ENCODE measurements around the gene CNEP1R1.

Gene CNEP1R1, protein sequence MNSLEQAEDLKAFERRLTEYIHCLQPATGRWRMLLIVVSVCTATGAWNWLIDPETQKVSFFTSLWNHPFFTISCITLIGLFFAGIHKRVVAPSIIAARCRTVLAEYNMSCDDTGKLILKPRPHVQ

DNA sequence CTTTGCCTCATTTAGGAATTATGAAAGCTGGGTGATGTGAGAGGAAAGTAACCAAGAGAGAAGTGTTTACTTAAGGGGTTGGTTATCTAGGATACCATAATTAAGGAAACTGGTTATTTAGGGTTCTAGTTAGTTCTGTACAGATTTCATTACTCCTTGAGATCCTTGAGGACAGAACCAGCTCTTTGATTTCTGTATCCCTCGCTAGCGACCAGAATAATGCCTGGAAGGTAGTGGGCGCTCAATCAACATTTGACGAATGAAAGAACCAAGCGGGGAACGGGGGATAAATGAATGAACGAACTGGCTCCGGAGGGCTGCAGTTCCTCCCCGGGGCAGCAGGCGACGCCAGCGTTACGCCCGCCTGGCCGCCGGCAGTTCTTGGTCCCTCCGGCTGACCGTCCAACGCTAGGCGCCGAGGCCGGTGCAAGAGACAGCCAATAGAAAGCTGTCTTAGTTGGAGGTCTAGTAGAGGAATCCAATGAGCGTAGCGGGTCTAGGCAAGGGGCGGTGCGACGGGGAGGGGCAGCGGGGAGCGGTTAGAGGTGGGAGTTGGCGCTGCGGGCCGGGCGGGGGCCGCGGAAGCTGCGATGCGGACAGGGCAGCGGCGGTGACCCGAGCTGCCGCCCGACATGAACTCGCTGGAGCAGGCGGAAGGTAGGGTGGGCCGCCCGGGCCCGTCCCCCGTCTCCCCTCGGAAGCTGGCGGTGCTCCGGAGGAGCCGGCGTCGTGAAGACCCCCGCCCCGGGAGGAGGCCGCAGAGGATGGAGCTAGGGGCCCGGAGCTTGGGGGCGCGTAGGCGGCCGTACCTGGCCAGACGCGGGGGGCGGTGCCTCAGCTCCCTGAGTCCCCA lies at the start of gene CNEP1R1:
TSS of gene CNEP1R1 (plus strand) at position 542 of the 853 bp plus-strand sequence. CDS start at position 633, 91 bp downstream.
- peak within 1 kb of the TSS; percentile 84 for H3K9ac ChIP-seq (ENCODE audit: low read depth, low read length)
- H3K4me1 ChIP-seq (ENCODE audit: insufficient read depth, low read length), result no peaks in the 10 kb centered on the region
- no peaks in the 10 kb centered on the region for H3K36me3 ChIP-seq (ENCODE audit: insufficient read depth, low read length)
- no peaks in the 10 kb centered on the region for H3K9me3 ChIP-seq (ENCODE audit: control insufficient read depth, insufficient read depth, low read length)

DNA sequence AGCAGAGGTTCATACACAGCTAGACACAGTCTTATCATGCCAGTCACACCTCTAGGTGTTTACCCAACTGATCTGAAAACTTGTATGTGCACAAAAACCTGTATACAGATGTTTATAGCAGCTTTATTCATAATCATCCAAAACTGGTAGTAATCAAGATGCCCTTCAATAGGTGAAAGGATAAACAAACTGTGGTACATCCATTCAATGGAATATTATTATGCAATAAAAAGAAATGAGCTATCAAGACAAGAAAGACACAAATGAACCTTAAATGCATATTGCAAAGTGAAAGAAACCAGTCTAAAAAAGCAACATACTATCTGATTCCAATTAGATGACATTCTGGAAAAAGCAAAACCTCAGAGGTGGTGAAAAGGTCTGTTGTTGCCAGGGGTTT lies 47.6 kb upstream of the CNEP1R1 start:
- Histone ChIP-seq H3K4me1 (ENCODE audit: insufficient read depth, low read length) (0 out of 2 replicates have a peak, but pooled peaks cover 4% of the 10 kb centered on the region), H3K9me3 (ENCODE audit: control insufficient read depth, insufficient read depth, low read length) (no peaks in the 10 kb centered on the region), H3K36me3 (ENCODE audit: insufficient read depth, low read length) (no peaks in the 10 kb centered on the region), H3K9ac (ENCODE audit: low read depth, low read length) (no peak overlapping the region)

DNA sequence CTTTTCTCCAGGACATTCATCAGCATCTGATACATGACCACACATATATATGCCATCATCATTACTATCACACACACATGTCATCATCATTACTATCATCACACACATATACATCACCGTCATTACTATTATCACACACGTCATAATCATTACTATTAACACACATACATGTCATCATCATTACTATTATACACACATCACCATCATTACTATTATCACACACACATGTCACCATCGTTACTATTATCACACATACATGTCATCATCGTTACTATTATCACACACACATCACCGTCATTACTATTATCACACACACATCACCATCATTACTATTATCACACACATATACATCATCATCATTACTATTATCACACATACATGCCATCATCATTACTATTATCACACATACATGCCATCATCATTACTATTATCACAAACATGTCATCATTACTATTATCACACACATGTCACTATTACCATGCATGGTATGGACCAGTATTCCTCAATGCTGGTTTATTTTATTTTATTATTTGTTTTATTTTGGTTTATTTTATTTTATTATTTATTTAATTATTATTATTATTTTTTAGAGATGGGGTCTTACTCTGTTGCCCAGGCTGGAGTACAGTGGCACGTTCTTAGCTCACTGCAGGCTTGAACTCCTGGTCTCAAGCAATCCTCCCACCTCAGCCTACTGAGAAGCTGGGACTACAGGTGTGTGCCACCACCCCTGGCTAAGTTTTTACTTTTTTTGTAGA lies 46.3 kb upstream of the CNEP1R1 start:
- H3K9me3 ChIP-seq (ENCODE audit: control insufficient read depth, insufficient read depth, low read length), result no peaks in the 10 kb centered on the region
- no peaks in the 10 kb centered on the region for H3K36me3 ChIP-seq (ENCODE audit: insufficient read depth, low read length)
- 0 out of 2 replicates have a peak, but pooled peaks cover 4% of the 10 kb centered on the region for H3K4me1 ChIP-seq (ENCODE audit: insufficient read depth, low read length)
- no peak overlapping the region for H3K9ac ChIP-seq (ENCODE audit: low read depth, low read length)

DNA sequence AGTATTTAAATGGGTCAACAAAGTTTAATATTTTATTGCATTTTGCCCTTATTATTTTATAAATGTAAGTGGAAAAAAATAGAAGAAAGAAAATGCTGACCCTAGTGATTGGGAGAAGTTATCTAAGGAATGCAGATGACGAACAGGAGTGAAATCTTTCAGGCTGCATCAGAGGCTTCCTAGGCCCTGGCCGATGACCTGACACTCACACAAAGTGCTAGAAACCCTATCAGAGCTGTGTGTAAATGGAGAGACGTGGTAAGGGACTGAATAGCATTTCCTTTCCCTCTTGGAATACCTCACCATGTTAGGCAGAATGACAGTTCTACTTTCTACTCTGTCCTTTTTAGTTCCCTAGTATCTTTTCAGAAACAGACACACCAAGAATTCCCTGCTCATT lies 44.9 kb upstream of the CNEP1R1 start:
- 0 out of 2 replicates have a peak, but pooled peaks cover 4% of the 10 kb centered on the region for H3K4me1 ChIP-seq (ENCODE audit: insufficient read depth, low read length)
- H3K9ac ChIP-seq (ENCODE audit: low read depth, low read length), result no peak overlapping the region
- H3K9me3 ChIP-seq (ENCODE audit: control insufficient read depth, insufficient read depth, low read length), result no peaks in the 10 kb centered on the region
- no peaks in the 10 kb centered on the region for H3K36me3 ChIP-seq (ENCODE audit: insufficient read depth, low read length)

DNA sequence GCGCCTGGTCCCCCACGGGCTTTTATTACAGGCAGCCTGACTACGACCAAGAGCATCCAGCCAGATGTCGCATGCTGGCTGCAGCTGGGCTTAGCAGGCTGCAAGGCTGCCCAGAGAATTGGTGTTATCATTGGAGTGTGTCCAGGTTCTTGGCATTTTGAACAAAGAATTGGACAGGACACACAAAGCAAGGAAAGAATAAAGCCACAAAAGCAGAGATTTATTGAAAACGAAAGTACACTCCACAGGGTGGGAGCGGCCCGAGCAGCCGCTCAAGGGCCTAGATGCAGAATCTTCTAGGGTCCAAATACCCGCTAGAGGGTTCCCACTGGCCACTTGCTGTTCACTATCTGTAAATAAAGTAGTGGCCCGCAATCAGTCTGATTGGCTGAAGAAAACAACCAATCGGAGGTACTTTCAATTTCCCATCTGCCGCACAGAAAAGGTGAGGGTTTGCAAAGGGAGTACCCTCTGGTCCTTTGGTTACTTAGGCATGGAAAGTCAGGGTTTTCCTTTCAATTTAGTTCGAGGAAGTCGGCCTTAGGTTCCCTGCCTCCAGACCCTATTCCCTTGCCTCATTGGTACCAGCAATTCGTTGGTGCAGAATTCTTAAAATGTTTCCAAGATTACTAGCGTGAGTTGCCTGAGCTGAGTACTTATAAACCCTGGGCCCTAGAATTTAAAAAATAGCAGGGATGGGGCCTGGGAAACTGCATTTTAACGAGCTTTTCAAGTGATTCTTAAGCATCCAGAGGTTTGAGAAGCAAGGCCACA lies 38.5 kb upstream of the CNEP1R1 start:
- no peaks in the 10 kb centered on the region for H3K9me3 ChIP-seq (ENCODE audit: control insufficient read depth, insufficient read depth, low read length)
- no peaks in the 10 kb centered on the region for H3K4me1 ChIP-seq (ENCODE audit: insufficient read depth, low read length)
- no peak overlapping the region for H3K9ac ChIP-seq (ENCODE audit: low read depth, low read length)
- H3K36me3 ChIP-seq (ENCODE audit: insufficient read depth, low read length), result no peaks in the 10 kb centered on the region

DNA sequence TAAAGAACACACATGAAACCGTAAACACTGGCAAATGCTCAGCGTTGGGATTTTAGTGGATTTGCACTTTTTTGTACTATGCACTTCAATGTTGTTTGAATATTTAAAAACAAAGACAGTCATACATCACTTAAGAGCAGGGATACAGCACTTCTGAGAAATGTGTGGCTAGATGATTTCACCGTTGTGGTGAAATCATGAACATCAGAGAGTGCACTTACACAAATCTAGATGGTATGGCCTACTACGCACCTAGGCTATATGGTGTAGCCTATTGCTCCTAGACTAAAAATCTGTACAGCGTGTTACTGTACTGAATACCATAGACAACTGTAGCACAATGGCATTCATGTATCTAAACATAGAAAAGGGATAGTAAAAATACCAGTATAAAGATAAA lies 37.6 kb upstream of the CNEP1R1 start:
- H3K9me3 ChIP-seq (ENCODE audit: control insufficient read depth, insufficient read depth, low read length), result no peaks in the 10 kb centered on the region
- no peaks in the 10 kb centered on the region for H3K36me3 ChIP-seq (ENCODE audit: insufficient read depth, low read length)
- no peaks in the 10 kb centered on the region for H3K4me1 ChIP-seq (ENCODE audit: insufficient read depth, low read length)
- H3K9ac ChIP-seq (ENCODE audit: low read depth, low read length), result no peak overlapping the region

DNA sequence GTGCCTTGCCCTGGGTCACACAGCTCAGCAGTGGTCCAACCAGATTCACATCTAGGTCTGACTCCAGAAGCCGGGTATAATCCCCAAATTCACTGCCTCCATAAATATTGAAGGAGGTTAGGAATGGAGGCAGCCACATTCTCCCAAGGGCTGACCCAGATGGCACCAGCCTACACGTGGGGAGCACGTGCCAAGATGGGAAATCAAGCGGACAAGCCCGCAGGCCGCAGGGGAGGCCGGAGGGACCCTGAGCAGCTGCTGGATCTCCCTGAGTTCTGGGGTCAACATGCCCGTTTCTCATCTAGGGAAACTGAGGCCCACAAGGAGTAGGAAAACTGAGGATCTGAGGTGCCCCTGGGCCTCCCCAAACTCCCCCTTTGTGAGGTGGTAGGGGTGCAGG lies 32.2 kb upstream of the CNEP1R1 start:
- Histone ChIP-seq H3K36me3 (ENCODE audit: insufficient read depth, low read length) (no peaks in the 10 kb centered on the region), H3K9me3 (ENCODE audit: control insufficient read depth, insufficient read depth, low read length) (0 out of 2 replicates have a peak, but pooled peaks cover under 1% of the 10 kb centered on the region), H3K9ac (ENCODE audit: low read depth, low read length) (no peak overlapping the region), H3K4me1 (ENCODE audit: insufficient read depth, low read length) (no peaks in the 10 kb centered on the region)

DNA sequence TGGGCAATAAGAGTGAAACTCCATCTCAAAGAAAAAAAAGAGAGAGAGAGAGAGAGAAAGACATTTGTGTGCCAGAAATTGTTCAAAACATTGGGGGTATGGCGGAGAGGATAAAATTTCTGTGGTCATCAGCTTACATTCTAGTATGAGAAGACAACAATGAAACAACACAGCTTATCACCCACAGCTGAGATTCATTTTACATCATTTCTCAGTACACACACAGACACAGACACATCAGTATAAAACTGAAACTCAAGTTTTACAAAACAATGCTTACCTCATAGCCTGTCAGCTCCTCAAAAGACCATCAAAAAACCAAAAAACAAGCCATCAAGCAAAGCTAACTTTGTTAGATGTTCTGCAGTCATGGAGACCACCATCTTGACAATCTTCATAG lies 31.4 kb upstream of the CNEP1R1 start:
- Histone ChIP-seq H3K9ac (ENCODE audit: low read depth, low read length) (no peak overlapping the region), H3K9me3 (ENCODE audit: control insufficient read depth, insufficient read depth, low read length) (0 out of 2 replicates have a peak, but pooled peaks cover 2% of the 10 kb centered on the region), H3K4me1 (ENCODE audit: insufficient read depth, low read length) (no peaks in the 10 kb centered on the region), H3K36me3 (ENCODE audit: insufficient read depth, low read length) (no peaks in the 10 kb centered on the region)

DNA sequence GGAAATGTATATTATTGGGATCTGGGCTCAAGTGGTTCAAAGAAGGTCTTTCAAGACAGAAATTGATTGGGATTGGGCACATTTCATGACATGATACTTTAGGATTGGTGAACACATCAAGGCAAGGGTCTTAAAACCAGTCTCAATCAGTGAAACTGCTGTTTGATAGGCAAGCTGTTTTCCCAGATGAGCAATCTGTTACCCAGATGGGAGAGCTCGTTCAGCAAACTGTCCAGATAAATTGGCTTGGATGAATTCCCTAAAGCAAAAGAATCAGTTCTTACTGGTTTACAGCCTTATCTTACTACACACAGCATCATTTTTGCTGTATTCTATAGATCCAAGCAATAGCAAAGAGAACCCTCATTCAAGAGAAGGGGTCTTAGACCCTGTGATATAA lies 31.0 kb upstream of the CNEP1R1 start:
- Histone ChIP-seq H3K4me1 (ENCODE audit: insufficient read depth, low read length) (no peaks in the 10 kb centered on the region), H3K36me3 (ENCODE audit: insufficient read depth, low read length) (no peaks in the 10 kb centered on the region), H3K9me3 (ENCODE audit: control insufficient read depth, insufficient read depth, low read length) (0 out of 2 replicates have a peak, but pooled peaks cover 2% of the 10 kb centered on the region), H3K9ac (ENCODE audit: low read depth, low read length) (no peak overlapping the region)

DNA sequence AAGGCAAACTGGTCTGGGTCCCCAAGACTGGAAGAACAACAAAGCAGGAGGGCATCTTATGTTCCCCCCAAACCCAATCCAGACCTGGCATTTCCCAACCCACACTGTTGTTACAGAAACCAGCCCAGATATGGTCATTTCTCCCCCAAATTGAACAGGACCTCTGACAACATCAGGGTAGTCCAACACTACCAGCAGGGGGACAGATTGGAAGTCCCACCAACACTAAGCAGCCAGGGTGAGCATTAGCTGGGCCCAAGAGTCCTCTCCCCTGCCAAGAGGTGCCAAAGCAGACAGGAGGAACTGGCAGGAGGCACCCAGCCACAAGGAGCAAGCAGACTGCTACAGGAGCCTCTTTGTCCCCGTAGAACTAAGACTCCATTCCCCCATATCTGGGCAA lies 29.3 kb upstream of the CNEP1R1 start:
- Histone ChIP-seq H3K9ac (ENCODE audit: low read depth, low read length) (no peak overlapping the region), H3K4me1 (ENCODE audit: insufficient read depth, low read length) (no peaks in the 10 kb centered on the region), H3K9me3 (ENCODE audit: control insufficient read depth, insufficient read depth, low read length) (0 out of 2 replicates have a peak, but pooled peaks cover 3% of the 10 kb centered on the region), H3K36me3 (ENCODE audit: insufficient read depth, low read length) (no peaks in the 10 kb centered on the region)

DNA sequence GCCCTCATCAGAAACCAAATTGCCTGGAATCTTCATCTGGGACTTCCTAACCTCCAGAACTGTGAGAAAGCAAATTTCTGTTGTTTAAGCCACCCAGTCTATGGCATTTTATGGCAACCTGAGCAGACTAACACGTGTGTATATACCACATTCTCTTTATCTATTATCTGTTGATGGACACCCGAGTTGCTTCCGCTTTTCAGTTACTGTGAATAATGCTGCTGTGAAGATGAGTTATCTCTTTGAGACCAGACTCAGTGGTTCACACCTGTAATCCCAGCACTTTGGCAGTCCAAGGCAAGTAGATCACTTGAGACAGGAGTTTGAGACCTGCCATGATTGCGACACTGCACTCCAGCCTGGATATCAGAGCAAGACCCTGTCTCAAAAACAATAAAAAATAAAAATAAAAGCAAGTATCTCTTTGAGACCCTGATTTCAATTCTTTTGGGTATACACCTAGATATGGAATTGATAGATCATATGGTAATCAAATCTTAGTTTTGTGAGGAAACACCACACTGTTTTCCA lies 27.2 kb upstream of the CNEP1R1 start:
- no peaks in the 10 kb centered on the region for H3K4me1 ChIP-seq (ENCODE audit: insufficient read depth, low read length)
- H3K36me3 ChIP-seq (ENCODE audit: insufficient read depth, low read length), result no peaks in the 10 kb centered on the region
- 0 out of 2 replicates have a peak, but pooled peaks cover 8% of the 10 kb centered on the region for H3K9me3 ChIP-seq (ENCODE audit: control insufficient read depth, insufficient read depth, low read length)

DNA sequence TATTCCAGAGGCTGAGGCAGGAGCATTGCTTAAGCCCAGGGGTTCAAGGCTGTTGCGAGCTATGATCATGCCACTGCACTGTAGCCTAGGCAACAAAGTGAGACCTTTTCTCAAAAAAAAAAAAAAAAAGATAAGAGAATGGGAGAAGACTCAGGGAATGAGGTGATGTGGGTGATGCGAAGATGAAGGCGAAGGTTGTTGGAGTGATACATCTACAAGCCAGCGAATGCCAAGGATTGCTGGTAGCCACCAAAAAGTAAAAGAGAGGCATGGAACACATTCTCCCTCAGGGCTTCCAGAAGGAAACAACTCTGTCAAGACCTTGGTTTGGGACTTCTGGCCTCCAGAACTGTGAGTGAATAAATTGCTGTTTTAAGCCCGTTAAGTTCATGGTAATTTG lies 26.0 kb upstream of the CNEP1R1 start:
- H3K9me3 ChIP-seq (ENCODE audit: control insufficient read depth, insufficient read depth, low read length), result 0 out of 2 replicates have a peak, but pooled peaks cover 8% of the 10 kb centered on the region
- H3K9ac ChIP-seq (ENCODE audit: low read depth, low read length), result no peak overlapping the region
- H3K4me1 ChIP-seq (ENCODE audit: insufficient read depth, low read length), result no peaks in the 10 kb centered on the region
- no peaks in the 10 kb centered on the region for H3K36me3 ChIP-seq (ENCODE audit: insufficient read depth, low read length)

More for the DNA sequence above, 27.2 kb upstream of the CNEP1R1 start:
- no peak overlapping the region for H3K9ac ChIP-seq (ENCODE audit: low read depth, low read length)

DNA sequence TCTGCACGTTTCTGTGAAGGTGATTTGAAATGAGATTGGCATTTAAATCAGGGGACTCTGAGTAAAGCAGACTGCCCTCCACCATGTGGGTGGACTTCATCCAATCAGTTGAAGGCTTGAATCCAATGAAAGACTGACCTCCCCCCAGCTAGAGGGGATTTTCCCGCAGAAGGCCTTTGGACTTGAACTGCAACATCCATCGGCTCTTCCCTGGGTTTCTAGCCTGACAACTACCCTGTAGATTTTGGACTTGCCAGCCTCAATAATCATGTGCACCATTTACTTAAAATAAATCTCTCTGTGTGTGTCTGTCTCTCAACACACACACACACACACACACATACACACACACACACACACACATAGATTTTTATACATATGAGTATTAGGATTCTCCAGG lies 23.9 kb upstream of the CNEP1R1 start:
- 0 out of 2 replicates have a peak, but pooled peaks cover 8% of the 10 kb centered on the region for H3K9me3 ChIP-seq (ENCODE audit: control insufficient read depth, insufficient read depth, low read length)
- no peaks in the 10 kb centered on the region for H3K4me1 ChIP-seq (ENCODE audit: insufficient read depth, low read length)
- H3K36me3 ChIP-seq (ENCODE audit: insufficient read depth, low read length), result no peaks in the 10 kb centered on the region
- H3K9ac ChIP-seq (ENCODE audit: low read depth, low read length), result no peak overlapping the region
